GM12891 (cell line): ENCODE data around the gene NXF1.

Experiments
- POLR2A ChIP-seq: IDR thresholded peaks from 2 replicates; pipeline ENCODE4 v1.6.1; 2011; ENCODE audit warnings: low read depth, low read length, control low read depth
- POLR2AphosphoS5 ChIP-seq: IDR thresholded peaks from 2 replicates; pipeline ENCODE4 v1.6.1; 2011; ENCODE audit warnings: low read depth, low read length, control low read depth
- POU2F2 ChIP-seq: IDR thresholded peaks from 2 replicates; pipeline ENCODE4 v1.6.1; 2011; ENCODE audit warnings: low read depth, mild to moderate bottlenecking, control low read depth, low read length, moderate library complexity
- TAF1 ChIP-seq: IDR thresholded peaks from 2 replicates; pipeline ENCODE4 v1.6.1; 2011; ENCODE audit warnings: low read depth, low read length, control low read depth

DNA sequence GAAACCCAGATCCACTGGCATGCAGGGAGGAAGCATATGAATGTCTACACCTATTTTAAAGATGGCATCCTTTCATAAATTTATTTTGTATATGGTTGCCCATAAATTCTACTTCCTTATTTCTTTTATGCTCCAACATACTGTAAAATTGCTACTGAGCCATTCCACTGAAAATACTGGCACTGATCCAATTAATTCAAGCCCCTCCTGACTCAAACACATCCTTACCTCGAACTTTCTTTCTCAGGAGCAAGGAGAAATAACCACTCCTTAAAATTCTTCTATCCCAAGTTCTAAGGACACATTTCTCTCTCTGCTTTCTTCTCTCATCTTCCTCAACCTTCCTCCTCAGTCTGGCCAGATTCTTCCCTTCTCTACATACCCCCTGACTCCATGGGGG lies 5.5 kb upstream of the NXF1 start:
- TF ChIP-seq POLR2A (0 out of 2 replicates have a peak, but pooled peaks have one; percentile 29), POU2F2 (no peak), TAF1 (no peak), POLR2AphosphoS5 (no peak)
